ENCODE results near the gene KHSRP. TPM values are rescaled to one million over a fixed set of nuclear protein-coding genes. Genes with fewer than 3 reads are reported as not detected.
"Not testable (repeated sequence)": the region's sequence is repeated elsewhere in the genome, so short reads cannot be mapped to it uniquely, and the experiment has no call there.

The KHSRP gene
- total RNA-seq, 2 experiments from 2014 or later = 290 to 296 TPM

DNA sequence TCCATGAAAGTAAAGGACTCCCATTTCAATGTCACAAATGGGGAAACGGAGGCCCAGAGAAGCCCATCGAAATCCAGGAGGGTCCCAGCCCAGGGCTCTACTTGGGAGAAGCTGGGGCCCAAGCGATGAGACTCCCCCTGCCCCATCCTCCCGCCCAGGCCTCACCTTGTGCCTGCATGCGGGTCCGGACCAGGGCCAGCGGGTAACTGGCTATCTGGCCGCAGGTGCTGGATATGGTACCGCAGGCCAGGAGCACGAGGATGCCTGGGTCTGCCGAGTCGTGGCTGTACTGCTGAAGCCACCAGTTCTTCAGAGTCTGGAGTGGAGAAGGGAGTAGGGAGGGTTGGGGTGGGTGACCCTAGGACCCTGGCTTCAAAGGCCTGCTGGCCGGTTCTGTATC, 19.4 kb upstream of the KHSRP start:
- no peaks in the 10 kb centered on the region for H3K4me1 Mint-ChIP-seq (ENCODE audit: low read depth)
- no peak for DNase-seq
- H3K36me3 Mint-ChIP-seq (ENCODE audit: low read depth) = peaks cover 8% of the 10 kb centered on the region
- CTCF ChIA-PET = no interaction called here
- no peaks in the 10 kb centered on the region for H3K27me3 Mint-ChIP-seq (ENCODE audit: low read depth)
- no peaks in the 10 kb centered on the region for H3K9me3 Mint-ChIP-seq
- no peak overlapping the region for H3K4me3 Mint-ChIP-seq
- no peak overlapping the region for H3K27ac Mint-ChIP-seq
- intact Hi-C loops (cut with micrococcal nuclease) = no loop called here

DNA sequence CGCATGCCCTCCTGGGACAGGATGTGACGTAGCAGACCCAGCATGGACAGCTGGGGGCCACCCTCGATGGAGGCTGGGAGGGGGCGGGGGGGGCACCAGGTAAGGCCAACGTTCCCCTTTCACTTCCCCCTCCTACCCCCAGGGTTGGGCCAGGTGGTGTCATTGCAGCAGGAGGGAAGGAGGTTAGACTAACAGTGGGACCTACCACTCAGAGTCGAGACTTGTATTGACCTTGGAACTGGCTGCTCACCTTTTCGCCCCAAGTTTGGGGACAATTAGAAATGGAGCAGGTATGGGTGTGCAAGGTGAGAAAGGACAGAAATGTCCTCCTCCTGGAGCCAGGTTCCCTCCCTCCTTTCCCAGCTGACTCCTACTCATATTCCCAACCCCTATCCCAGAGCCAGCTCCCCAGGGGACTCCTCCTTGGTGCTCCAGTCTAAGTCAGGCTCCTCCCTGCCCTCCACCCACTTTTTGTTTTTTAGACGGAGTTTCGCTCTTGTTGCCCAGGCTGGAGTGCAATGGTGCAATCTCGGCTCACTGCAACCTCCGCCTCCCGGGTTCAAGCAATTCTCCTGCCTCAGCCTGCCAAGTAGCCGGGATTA, 17.6 kb upstream of the KHSRP start:
- CTCF ChIA-PET = interaction anchor here (0.7 kb wide), 1 partner anchor 20 kb away, joined by 3 read pairs; no protein-coding TSS in a partner anchor
- H3K27ac Mint-ChIP-seq = no peak overlapping the region

DNA sequence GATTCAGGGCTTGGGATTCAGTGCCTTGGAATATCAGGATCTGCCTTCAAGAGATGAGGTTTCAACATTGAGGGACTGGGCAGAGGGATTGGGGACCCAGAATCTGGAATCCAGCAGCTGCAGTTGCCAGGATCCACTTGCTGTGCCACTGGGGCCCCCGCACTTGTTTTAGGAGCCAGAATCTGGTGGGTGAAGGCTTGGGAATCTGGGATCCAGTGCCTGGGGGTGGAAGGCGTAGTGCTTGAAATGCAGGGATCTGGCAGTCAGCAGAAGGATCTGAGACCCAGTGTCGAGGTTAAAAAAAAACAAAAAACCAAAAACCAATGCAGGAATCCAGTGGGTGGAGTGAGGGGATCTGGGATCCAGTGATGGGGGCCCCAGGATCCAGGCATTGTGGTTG, 16.3 kb upstream of the KHSRP start:
- no peaks in the 10 kb centered on the region for H3K4me1 Mint-ChIP-seq (ENCODE audit: low read depth)
- DNase-seq = no peak
- no peak overlapping the region for H3K4me3 Mint-ChIP-seq
- H3K27me3 Mint-ChIP-seq (ENCODE audit: low read depth) = no peaks in the 10 kb centered on the region
- H3K9me3 Mint-ChIP-seq = no peaks in the 10 kb centered on the region
- no peaks in the 10 kb centered on the region for H3K36me3 Mint-ChIP-seq (ENCODE audit: low read depth)
- CTCF ChIA-PET = no interaction called here
- H3K27ac Mint-ChIP-seq = no peak overlapping the region
- intact Hi-C loops (cut with micrococcal nuclease) = no loop called here

More for the DNA sequence above, 17.6 kb upstream of the KHSRP start:
- peaks cover 7% of the 10 kb centered on the region for H3K36me3 Mint-ChIP-seq (ENCODE audit: low read depth)
- H3K4me3 Mint-ChIP-seq = no peak overlapping the region
- intact Hi-C loops (cut with micrococcal nuclease) = no loop called here
- H3K4me1 Mint-ChIP-seq (ENCODE audit: low read depth) = no peaks in the 10 kb centered on the region
- H3K27me3 Mint-ChIP-seq (ENCODE audit: low read depth) = no peaks in the 10 kb centered on the region
- H3K9me3 Mint-ChIP-seq = no peaks in the 10 kb centered on the region
- DNase-seq = no peak

DNA sequence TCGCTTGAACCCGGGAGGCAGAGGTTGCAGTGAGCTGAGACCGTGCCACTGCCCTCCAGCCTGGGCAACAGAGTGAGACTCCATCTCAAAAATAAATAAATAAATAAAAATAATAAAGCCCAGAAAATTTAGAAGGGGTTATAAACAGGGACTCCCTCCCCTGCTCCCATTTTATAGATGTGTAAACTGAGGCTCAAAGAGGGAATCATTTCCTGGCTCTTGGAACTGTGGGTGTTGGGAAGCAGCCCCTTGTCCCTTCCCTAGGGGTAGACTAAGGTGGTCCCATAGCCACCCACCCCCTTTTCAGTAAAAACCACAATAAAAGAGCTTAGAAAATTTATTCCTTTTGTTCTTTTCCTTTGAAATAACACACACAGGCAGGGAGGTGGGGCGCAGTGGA, 15.1 kb upstream of the KHSRP start:
- Mint-ChIP-seq H3K27ac (no peak overlapping the region), H3K27me3 (ENCODE audit: low read depth) (no peaks in the 10 kb centered on the region), H3K4me3 (no peak overlapping the region), H3K4me1 (ENCODE audit: low read depth) (no peaks in the 10 kb centered on the region), H3K36me3 (ENCODE audit: low read depth) (no peaks in the 10 kb centered on the region), H3K9me3 (no peaks in the 10 kb centered on the region)
- no peak for DNase-seq
- intact Hi-C loops (cut with micrococcal nuclease) = no loop called here
- CTCF ChIA-PET = no interaction called here

DNA sequence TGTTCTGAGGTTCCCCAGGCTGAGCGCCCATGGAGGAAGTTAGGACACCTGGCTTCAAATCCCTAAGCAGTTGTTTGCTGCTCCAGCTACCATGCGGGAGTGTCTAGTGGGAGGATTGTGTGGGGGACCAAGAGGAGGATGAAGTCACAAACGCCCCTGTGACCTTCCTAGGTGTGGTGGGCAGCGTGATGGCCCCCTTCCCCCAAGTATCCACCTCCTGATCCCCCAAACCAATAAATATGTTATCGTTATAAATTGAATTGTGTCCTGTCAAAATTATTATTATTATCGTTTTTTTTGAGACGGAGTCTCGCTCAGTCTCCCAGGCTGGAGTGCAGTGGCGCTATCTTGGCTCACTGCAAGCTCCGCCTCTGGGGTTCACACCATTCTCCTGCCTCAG, 9.1 kb upstream of the KHSRP start, which contains the start of gene SLC25A41:
Gene SLC25A41 (minus strand): TSS at position 101 of the 400 bp plus-strand sequence. CDS start 70 bp downstream, at position 31.
- H3K4me1 Mint-ChIP-seq (ENCODE audit: low read depth) = peaks cover 9% of the 10 kb centered on the region
- CTCF ChIA-PET = no interaction called here
- H3K27me3 Mint-ChIP-seq (ENCODE audit: low read depth) = no peaks in the 10 kb centered on the region
- intact Hi-C loops (cut with micrococcal nuclease) = no loop called here
- no peak within 1 kb of the TSS for H3K4me3 Mint-ChIP-seq
- no peak within 1 kb of the TSS for H3K27ac Mint-ChIP-seq
- no peaks in the 10 kb centered on the region for H3K9me3 Mint-ChIP-seq
- no peaks in the 10 kb centered on the region for H3K36me3 Mint-ChIP-seq (ENCODE audit: low read depth)
- DNase-seq = no peak

DNA sequence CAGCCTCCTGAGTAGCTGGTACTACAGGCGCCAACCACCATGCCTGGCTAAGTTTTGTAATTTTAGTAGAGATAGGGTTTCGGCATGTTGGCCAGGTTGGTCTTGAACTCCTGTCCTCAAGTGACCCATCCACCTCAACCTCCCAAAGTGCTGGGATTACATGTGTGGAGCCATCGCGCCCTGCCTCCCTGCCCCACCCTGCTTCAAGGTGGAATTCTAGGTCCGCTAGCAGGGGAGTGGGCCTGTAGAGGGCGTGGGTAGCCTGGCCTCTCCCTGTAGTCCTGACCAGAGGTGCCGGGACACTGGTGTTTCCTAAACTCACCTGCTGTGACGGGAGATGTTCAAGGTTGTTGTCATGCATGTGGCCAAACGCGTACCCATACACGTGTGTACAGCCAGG, 8.6 kb upstream of the KHSRP start:
- Mint-ChIP-seq H3K36me3 (ENCODE audit: low read depth) (no peaks in the 10 kb centered on the region), H3K9me3 (no peaks in the 10 kb centered on the region)
- CTCF ChIA-PET = no interaction called here

DNA sequence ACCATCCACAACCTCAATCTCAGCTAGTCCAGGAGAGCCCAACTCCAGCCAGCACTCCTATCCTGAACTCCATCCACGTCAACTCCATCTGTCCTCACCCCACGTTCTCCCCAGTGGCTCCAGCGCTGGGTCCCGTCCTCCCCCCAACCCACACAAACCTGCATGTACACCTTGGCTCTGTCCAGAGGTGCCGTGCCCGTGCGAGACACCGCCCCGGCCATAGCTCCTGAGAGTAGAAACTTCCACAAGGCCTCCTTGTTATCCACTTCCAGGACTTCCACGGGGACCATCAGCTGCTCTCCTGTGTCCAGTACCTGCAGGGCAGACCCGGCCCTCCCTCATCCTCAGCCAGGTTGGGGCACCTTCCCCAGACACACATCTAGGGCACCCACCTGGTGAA, 7.3 kb upstream of the KHSRP start:
- Mint-ChIP-seq H3K9me3 (no peaks in the 10 kb centered on the region), H3K27ac (no peak overlapping the region), H3K27me3 (ENCODE audit: low read depth) (no peaks in the 10 kb centered on the region), H3K4me3 (no peak overlapping the region), H3K4me1 (ENCODE audit: low read depth) (peaks cover 9% of the 10 kb centered on the region), H3K36me3 (ENCODE audit: low read depth) (no peaks in the 10 kb centered on the region)
- CTCF ChIA-PET = no interaction called here
- DNase-seq = no peak
- intact Hi-C loops (cut with micrococcal nuclease) = no loop called here

More for the DNA sequence above, 8.6 kb upstream of the KHSRP start:
- Mint-ChIP-seq H3K4me1 (ENCODE audit: low read depth) (peaks cover 9% of the 10 kb centered on the region), H3K27me3 (ENCODE audit: low read depth) (no peaks in the 10 kb centered on the region), H3K27ac (no peak overlapping the region), H3K4me3 (no peak overlapping the region)
- DNase-seq = no peak
- intact Hi-C loops (cut with micrococcal nuclease) = no loop called here

DNA sequence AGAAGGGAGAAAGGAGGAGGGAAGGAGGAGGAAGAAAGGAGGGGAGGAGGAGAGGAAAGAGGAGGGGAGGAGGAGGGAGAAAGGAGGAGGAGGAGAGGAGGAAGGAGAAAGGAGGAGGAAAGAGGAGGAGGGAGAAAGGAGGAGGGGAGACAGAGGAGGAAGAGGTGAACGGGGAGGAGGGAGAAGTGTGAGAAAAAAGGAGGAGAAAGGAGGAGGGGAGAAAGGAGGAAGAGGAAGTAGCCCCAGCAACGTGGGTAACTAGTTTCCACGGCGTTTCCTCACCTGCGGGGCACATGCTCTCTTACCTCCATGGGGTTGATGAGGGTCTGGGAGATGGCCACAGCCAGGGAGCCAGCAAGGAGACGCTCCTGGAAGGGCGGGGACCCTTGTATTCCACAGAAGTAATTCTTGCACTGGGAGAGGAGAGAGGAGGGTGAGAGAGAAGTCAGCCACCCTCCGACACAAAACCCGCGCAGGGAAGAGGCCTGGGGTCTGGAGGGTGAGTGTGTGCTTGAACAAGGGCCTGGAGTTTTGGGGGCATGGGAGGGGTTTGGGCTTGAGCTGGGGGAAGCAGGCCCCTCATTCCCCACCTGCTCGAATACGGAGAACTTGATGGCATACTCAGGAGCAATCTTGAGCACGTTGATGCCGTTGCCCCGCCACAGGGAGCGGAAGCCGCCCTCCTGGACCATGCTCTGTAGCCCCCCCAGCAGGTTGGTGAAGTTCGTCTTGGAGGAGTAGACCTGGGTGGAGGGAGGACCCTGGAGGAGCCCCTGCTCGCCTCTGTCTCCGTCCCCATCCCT, 5.0 kb upstream of the KHSRP start:
- H3K27ac Mint-ChIP-seq = no peak overlapping the region
- intact Hi-C loops (cut with micrococcal nuclease) = loop anchor here (5.0 kb wide), 1 partner anchor 53 kb away; the partner anchor contains the start of gene DENND1C
- H3K4me3 Mint-ChIP-seq = peak overlapping the region; percentile 66
- no peaks in the 10 kb centered on the region for H3K27me3 Mint-ChIP-seq (ENCODE audit: low read depth)
- peaks cover 20% of the 10 kb centered on the region for H3K4me1 Mint-ChIP-seq (ENCODE audit: low read depth)
- H3K36me3 Mint-ChIP-seq (ENCODE audit: low read depth) = no peaks in the 10 kb centered on the region
- no peak for DNase-seq
- no peaks in the 10 kb centered on the region for H3K9me3 Mint-ChIP-seq
- CTCF ChIA-PET = no interaction called here

DNA sequence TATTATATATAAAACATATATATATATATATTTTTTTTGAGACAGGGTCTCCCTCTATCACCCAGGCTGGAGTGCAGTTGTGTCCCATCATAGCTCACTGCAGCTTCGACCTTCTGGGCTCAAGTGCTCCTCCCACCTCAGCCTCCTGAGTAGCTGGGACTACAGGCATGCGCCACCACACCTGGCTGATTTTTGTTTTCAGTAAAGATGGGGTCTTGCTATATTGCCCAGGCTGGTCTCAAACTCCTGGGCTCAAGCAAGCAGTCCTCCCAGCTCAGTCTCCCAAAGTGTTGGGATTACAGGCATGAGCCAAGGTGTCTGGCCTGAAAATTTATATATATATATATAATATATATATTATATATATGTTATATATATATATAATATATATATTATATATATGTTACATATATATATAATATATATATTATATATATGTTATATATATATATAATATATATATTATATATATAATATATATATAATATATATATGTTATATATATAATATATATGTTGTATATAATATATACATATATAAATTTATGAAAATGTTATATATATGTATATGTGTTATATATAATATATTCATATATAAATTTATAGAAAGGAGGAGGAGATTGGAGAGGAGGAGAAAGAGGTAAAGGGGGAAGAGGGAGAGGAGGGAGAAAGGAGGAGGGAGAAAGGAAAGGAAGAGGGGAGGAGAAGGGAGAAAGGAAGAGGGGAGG, 4.2 kb upstream of the KHSRP start:
- Mint-ChIP-seq H3K4me3 (peak overlapping the region; percentile 66), H3K4me1 (ENCODE audit: low read depth) (peaks cover 20% of the 10 kb centered on the region)
- H3K27ac Mint-ChIP-seq; DNase-seq; H3K27me3 Mint-ChIP-seq (ENCODE audit: low read depth); H3K36me3 Mint-ChIP-seq (ENCODE audit: low read depth); H3K9me3 Mint-ChIP-seq: not testable (repeated sequence)
- CTCF ChIA-PET = interaction anchor here (0.7 kb wide), 1 partner anchor 395 kb away, joined by 3 read pairs; no protein-coding TSS in a partner anchor
- intact Hi-C loops (cut with micrococcal nuclease) = loop anchor here (5.0 kb wide), 1 partner anchor 53 kb away; the partner anchor contains the start of gene DENND1C

DNA sequence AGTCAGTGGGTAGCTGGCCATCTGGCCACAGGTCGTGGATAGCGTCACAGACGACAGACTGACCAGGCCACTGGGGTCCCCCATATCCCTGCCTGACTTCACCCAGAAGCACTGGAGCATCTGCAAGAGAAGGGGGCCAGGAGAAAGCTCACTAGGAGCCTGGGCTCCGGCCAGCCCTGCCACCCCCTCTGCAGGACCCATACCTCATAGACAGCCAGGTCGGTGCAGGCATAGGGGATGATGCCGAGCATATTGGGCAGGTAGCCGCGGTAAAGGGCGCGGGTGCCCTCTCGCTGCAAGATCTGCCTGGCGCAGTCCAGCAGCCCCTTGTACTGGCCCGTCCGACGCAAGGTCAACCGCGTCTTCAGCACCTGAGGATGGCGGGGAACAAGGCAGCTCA, 2.5 kb upstream of the KHSRP start:
- no peak overlapping the region for H3K27ac Mint-ChIP-seq
- CTCF ChIA-PET = no interaction called here
- peaks cover 11% of the 10 kb centered on the region for H3K36me3 Mint-ChIP-seq (ENCODE audit: low read depth)
- H3K4me3 Mint-ChIP-seq = no peak overlapping the region
- no peaks in the 10 kb centered on the region for H3K9me3 Mint-ChIP-seq
- intact Hi-C loops (cut with micrococcal nuclease) = loop anchor here (5.0 kb wide), 1 partner anchor 55 kb away; the partner anchor contains the start of gene DENND1C
- no peaks in the 10 kb centered on the region for H3K27me3 Mint-ChIP-seq (ENCODE audit: low read depth)
- DNase-seq = no peak
- peaks cover 33% of the 10 kb centered on the region for H3K4me1 Mint-ChIP-seq (ENCODE audit: low read depth)

DNA sequence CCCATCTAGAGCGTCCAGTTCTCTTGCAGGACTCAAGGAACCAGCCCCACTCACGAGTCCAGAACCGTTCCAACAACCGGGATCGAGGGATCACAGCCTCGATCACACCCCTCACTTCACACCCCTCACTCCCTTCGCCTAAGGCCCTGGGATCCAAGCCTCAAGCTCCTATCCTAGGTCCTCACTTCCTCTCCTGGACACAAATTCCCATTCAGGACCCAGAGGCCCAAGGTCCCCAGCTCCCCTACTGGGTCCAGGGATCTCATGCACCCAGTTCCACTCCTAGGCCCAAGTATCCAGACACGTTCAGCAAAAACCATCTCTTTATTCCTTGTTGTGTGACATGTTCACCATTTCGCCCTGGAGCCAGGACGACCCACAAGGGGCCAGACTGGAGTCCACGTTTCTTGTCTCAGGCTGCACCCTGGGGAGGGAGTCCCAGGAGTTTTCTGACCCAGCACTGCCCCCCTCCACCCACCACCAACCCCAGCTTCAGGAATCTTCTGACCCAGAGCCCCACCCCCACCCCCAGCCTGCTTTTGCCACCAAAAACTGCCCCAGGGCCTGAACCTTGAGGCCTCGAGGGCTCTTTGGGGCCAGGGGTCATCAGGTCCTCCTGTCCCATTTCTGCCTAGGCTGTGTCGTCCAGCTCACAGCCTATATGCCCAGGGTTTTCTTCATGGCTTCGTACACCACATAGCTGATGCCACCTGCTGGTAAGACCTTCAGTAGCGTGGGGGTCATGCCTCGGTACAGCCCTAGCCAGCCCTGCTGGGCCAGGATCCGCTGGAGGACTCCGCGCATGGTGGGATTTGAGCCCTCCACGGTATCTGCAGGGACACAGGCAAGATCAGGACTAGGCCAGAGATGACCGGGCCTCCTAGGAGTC, 1.4 kb upstream of the KHSRP start:
- intact Hi-C loops (cut with micrococcal nuclease) = loop anchor here (1.0 to 5.0 kb wide), 8 partner anchors 33 to 522 kb away; partner anchors contain the start of genes CLPP, DENND1C, GPR108 and GTF2F1
- peaks cover 37% of the 10 kb centered on the region for H3K4me1 Mint-ChIP-seq (ENCODE audit: low read depth)
- peak; percentile 47 for DNase-seq
- H3K9me3 Mint-ChIP-seq = no peaks in the 10 kb centered on the region
- H3K4me3 Mint-ChIP-seq = peak overlapping the region; percentile 76
- peaks cover 18% of the 10 kb centered on the region for H3K36me3 Mint-ChIP-seq (ENCODE audit: low read depth)
- peak overlapping the region; percentile 94 for H3K27ac Mint-ChIP-seq
- CTCF ChIA-PET = interaction anchor here (1.2 kb wide), 1 partner anchor 91 kb away, joined by 6 read pairs; no protein-coding TSS in a partner anchor
- H3K27me3 Mint-ChIP-seq (ENCODE audit: low read depth) = no peaks in the 10 kb centered on the region
